ENCODE results near the gene TEAD3. TPM values are rescaled to one million over a fixed set of nuclear protein-coding genes. Genes with fewer than 3 reads are reported as not detected.
"Not testable (repeated sequence)": the region's sequence is repeated elsewhere in the genome, so short reads cannot be mapped to it uniquely, and the experiment has no call there.

The TEAD3 gene
- polyA plus RNA-seq, 3 donors: 39.5 to 54.5 (median 50.2) TPM

GRCh38 chr6:35439308-35439707 lies 57.6 kb downstream of the TEAD3 start:
- DNase-seq (ENCODE audit: extremely low read depth in 1 of 11, low read depth in 9 of 11, low spot score in 4 of 11): no peak

DNA sequence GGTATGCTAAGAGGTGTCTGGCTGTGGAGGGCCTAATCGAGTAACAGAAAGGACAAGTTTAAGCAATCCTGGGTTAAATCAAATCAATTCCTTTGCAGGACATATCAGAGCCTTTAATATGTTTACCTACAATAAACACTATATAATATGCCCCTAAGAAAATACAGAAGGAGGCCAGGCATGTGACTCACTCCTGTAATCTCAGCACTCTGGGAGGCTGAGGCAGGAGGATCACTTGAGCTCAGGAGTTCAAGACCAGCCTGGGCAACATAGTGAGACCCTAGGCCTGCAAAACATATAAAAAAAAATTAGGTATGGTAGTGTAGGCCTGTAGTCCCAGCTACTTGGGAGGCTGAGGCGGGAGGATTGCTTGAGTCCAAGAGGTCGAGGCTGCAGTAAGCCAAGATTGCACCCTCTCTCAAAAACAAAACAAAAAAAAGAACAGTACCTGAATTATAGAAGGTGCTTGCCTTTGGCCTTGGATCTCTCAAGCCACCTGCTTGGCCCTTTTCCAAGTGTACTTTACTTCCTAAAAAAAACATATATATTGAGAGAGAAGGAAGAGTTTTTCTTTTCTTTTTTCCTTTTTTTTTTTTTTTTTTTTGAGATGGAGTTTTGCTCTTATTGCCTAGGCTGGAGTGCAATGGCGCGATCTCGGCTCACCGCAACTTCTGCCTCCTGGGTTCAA lies 58.4 kb downstream of the TEAD3 start:
- not testable (repeated sequence) for DNase-seq (ENCODE audit: extremely low read depth in 1 of 11, low read depth in 9 of 11, low spot score in 4 of 11)

GRCh38 chr6:35436071-35436857 lies 60.6 kb downstream of the TEAD3 start:
- no peak for DNase-seq (ENCODE audit: extremely low read depth in 1 of 11, low read depth in 9 of 11, low spot score in 4 of 11)

- no peak for DNase-seq (ENCODE audit: extremely low read depth in 1 of 11, low read depth in 9 of 11, low spot score in 4 of 11)
Measured at GRCh38 chr6:35435074-35435837, 61.6 kb downstream of the TEAD3 start.

DNA sequence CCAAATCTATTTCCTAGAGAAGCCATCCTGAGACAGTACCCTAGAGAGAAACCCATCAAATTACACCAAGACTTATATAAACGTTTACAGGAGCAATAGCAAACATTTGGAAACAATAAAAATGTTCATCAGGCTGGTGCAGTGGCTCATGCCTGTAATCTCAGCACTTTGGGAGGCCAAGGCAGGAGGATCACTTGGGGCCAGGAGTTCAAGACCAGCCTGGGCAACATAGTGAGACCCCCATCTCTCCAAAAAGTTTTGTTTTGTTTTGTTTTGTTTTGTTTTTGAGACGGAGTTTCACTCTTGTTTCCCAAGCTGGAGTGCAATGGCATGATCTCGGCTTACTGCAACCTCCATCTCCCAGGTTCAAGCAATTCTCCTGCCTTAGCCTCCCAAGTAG lies 64.2 kb downstream of the TEAD3 start:
- not testable (repeated sequence) for DNase-seq (ENCODE audit: extremely low read depth in 1 of 11, low read depth in 9 of 11, low spot score in 4 of 11)

GRCh38 chr6:35432291-35432690 lies 64.6 kb downstream of the TEAD3 start:
- no peak for DNase-seq (ENCODE audit: extremely low read depth in 1 of 11, low read depth in 9 of 11, low spot score in 4 of 11)

DNA sequence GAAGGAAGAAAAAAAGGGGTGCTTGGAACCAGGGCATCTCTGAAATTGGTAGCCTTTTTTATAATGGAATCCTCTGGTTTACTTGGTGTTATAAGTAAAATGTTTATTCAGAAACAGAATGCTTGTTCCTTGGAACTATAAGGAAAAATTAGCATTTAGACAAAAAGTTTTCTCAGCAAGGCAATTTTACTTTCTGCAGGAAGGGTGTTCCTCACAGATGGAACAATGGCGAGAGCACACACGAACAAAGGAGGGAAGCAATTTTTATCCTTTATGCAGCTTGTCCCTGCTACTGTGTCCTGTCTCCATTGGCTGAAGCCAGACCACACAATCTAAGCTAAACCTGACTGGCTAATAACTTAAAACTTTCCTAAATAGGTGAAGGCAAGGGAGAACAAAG lies 67.4 kb downstream of the TEAD3 start:
- no peak for DNase-seq (ENCODE audit: extremely low read depth in 1 of 11, low read depth in 9 of 11, low spot score in 4 of 11)

- no peak for DNase-seq (ENCODE audit: extremely low read depth in 1 of 11, low read depth in 9 of 11, low spot score in 4 of 11)
Measured at GRCh38 chr6:35428421-35429149, 68.3 kb downstream of the TEAD3 start.

- DNase-seq (ENCODE audit: extremely low read depth in 1 of 11, low read depth in 9 of 11, low spot score in 4 of 11): no peak
Measured at GRCh38 chr6:35427851-35428321, 69.0 kb downstream of the TEAD3 start.

GRCh38 chr6:35427435-35427834 lies 69.4 kb downstream of the TEAD3 start:
- no peak for DNase-seq (ENCODE audit: extremely low read depth in 1 of 11, low read depth in 9 of 11, low spot score in 4 of 11)

- DNase-seq (ENCODE audit: extremely low read depth in 1 of 11, low read depth in 9 of 11, low spot score in 4 of 11): no peak
Measured at GRCh38 chr6:35426074-35426473, 70.8 kb downstream of the TEAD3 start.

DNA sequence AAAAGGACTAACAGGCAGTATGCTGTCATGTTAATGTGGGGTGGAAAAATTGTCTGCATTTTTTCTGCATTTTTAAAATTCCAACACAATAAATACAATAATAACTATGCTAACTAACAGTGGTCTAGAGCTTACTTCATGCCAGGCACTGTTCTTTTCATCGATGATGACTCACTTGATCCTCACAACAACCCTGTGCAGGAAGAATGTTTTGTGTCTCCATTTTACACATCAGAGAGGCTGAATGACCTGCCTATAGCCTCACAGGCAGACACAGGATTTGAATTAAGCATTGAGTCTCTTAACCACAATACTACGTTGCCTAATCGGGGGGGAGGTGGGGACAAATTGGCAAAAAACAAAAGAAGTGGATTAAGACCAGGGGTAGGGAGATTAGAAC lies 71.6 kb downstream of the TEAD3 start:
- DNase-seq (ENCODE audit: extremely low read depth in 1 of 11, low read depth in 9 of 11, low spot score in 4 of 11): no peak

Other genes with a start within 250 kb of the TEAD3 start
- gene ZNF76, start 237.3 kb downstream of the TEAD3 start, polyA plus RNA-seq (ENCODE audit: insufficient read length in 3 of 3): 10 to 100 TPM; 44.8 to 67.2 (median 50.6) TPM
- 1 to 10 TPM; 3.9 to 5.2 (median 4.8) TPM for gene DEF6, start 199.3 kb downstream of the TEAD3 start, polyA plus RNA-seq (ENCODE audit: insufficient read length in 3 of 3)
- gene PPARD, start 154.5 kb downstream of the TEAD3 start, polyA plus RNA-seq (ENCODE audit: insufficient read length in 3 of 3): 10 to 100 TPM; 20.1 to 32.3 (median 23.9) TPM
- gene FANCE, start 44.7 kb downstream of the TEAD3 start, polyA plus RNA-seq (ENCODE audit: insufficient read length in 3 of 3): 1 to 10 TPM; 9.1 to 9.8 (median 9.5) TPM
- 1,000 to 10,000 TPM; 1,816 to 2,096 (median 2,074) TPM for gene RPL10A, start 28.7 kb downstream of the TEAD3 start, polyA plus RNA-seq (ENCODE audit: insufficient read length in 3 of 3)
- gene TULP1, start 15.8 kb upstream of the TEAD3 start, polyA plus RNA-seq (ENCODE audit: insufficient read length in 3 of 3): 1 to 10 TPM; 1.6 to 3.7 (median 3.1) TPM
- gene FKBP5, start 191.8 kb upstream of the TEAD3 start, polyA plus RNA-seq (ENCODE audit: insufficient read length in 3 of 3): 10 to 100 TPM; 18.5 to 31.4 (median 29.8) TPM
- 1 to 10 TPM in 2 of 3 donors, under 1 TPM in 1; 0.87 to 1.7 (median 1.3) TPM for gene ARMC12, start 240.0 kb upstream of the TEAD3 start, polyA plus RNA-seq (ENCODE audit: insufficient read length in 3 of 3)